SH-SY5Y (cell line): ENCODE data around the gene UTP14A.

Source experiments
- GATA2 ChIP-seq: IDR thresholded peaks from 2 replicates; pipeline ENCODE4 v1.6.1; 2011; ENCODE audit warnings: mild to moderate bottlenecking, low read depth, low read length
- GATA3 ChIP-seq: IDR thresholded peaks from 2 replicates; pipeline ENCODE4 v1.6.1; 2011; ENCODE audit warnings: low read depth, mild to moderate bottlenecking, low read length, moderate library complexity

GRCh38 chrX:129908636-129909035 is 2.7 kb downstream of the UTP14A start:
- no peak for TF ChIP-seq GATA3
- no peak for TF ChIP-seq GATA2
